Measurements from ENCODE around the gene CDH4.

GRCh38 chr20:61758564-61759200, 506.6 kb downstream of the CDH4 start:
- TF ChIP-seq CTCF (IDR thresholded peaks at IDR 0.05) (no peak), ZFX (IDR thresholded peaks at IDR 0.05; ENCODE audit: borderline replicate concordance) (no peak)
